H9 (cell line): ENCODE measurements around the gene KRTCAP2. TPM values are rescaled to one million over a fixed set of nuclear protein-coding genes. Genes with fewer than 3 reads are reported as not detected.
"Not testable (repeated sequence)": the region's sequence is repeated elsewhere in the genome, so short reads cannot be mapped to it uniquely, and the experiment has no call there.

Experiments
- DNase-seq: peaks from one replicate; pipeline ENCODE4 v3.0.0-alpha.2; 2017
- H2AFZ ChIP-seq: one replicate; pipeline ENCODE4 v1.6.1; 2013; ENCODE audit warnings: mild to moderate bottlenecking, low read length, control low read depth, moderate library complexity
- H2AK5ac ChIP-seq: 2 replicates; pipeline ENCODE4 v1.6.1; 2013; ENCODE audit warnings: low read length, control low read depth, mixed read lengths; ENCODE audit not compliant: insufficient read length
- H2BK120ac ChIP-seq: one replicate; pipeline ENCODE4 v1.6.1; 2013; ENCODE audit warnings: low read depth, mild to moderate bottlenecking, low read length, control low read depth, inconsistent platforms; ENCODE audit not compliant: poor library complexity, severe bottlenecking
- H2BK12ac ChIP-seq: 2 replicates; pipeline ENCODE4 v1.6.1; 2013; ENCODE audit warnings: low read length, control low read depth, mixed read lengths, low read depth; ENCODE audit not compliant: insufficient read length
- H2BK15ac ChIP-seq: 2 replicates; pipeline ENCODE4 v1.6.1; 2013; ENCODE audit warnings: low read depth, low read length, control low read depth
- H2BK20ac ChIP-seq: one replicate; pipeline ENCODE4 v1.6.1; 2013; ENCODE audit warnings: low read depth, mild to moderate bottlenecking, low read length, control low read depth, inconsistent platforms; ENCODE audit not compliant: poor library complexity, severe bottlenecking
- H2BK5ac ChIP-seq: 2 replicates; pipeline ENCODE4 v1.6.1; 2013; ENCODE audit warnings: low read length, control low read depth, mixed read lengths; ENCODE audit not compliant: insufficient read length
- H3K14ac ChIP-seq: 2 replicates; pipeline ENCODE4 v1.6.1; 2013; ENCODE audit warnings: low read length, control low read depth; ENCODE audit not compliant: insufficient read depth
- H3K18ac ChIP-seq: 2 replicates; pipeline ENCODE4 v1.6.1; 2013; ENCODE audit warnings: low read depth, mild to moderate bottlenecking, mixed read lengths, low read length, control low read depth; ENCODE audit not compliant: insufficient read length
- H3K23ac ChIP-seq: 2 replicates; pipeline ENCODE4 v1.6.1; 2013; ENCODE audit warnings: low read length, control low read depth, mixed read lengths, low read depth; ENCODE audit not compliant: insufficient read length
- H3K23me2 ChIP-seq: 2 replicates; pipeline ENCODE4 v1.6.1; 2013; ENCODE audit warnings: low read depth, mild to moderate bottlenecking, mixed read lengths, low read length, control low read depth; ENCODE audit not compliant: insufficient read length, poor library complexity, severe bottlenecking
- H3K27ac ChIP-seq: 2 replicates; pipeline ENCODE4 v1.5.1; 2013; ENCODE audit warnings: low read length, control low read depth, mixed read lengths, low read depth; ENCODE audit not compliant: insufficient read length
- H3K27me3 ChIP-seq: 2 replicates; pipeline ENCODE4 v1.6.1; 2013; ENCODE audit warnings: low read length, control low read depth, inconsistent platforms; ENCODE audit not compliant: insufficient read depth
- H3K4ac ChIP-seq: 2 replicates; pipeline ENCODE4 v1.6.1; 2013; ENCODE audit warnings: low read depth, mild to moderate bottlenecking, control low read depth, inconsistent platforms, low read length, moderate library complexity
- H3K4me1 ChIP-seq: 2 replicates; pipeline ENCODE4 v1.6.1; 2013; ENCODE audit warnings: low read length, control low read depth, inconsistent platforms; ENCODE audit not compliant: insufficient read depth
- H3K4me2 ChIP-seq: 2 replicates; pipeline ENCODE4 v1.6.1; 2013; ENCODE audit warnings: low read length, control low read depth, mixed read lengths; ENCODE audit not compliant: insufficient read length, insufficient read depth
- H3K56ac ChIP-seq: 2 replicates; pipeline ENCODE4 v1.6.1; 2013; ENCODE audit warnings: low read depth, mild to moderate bottlenecking, mixed read lengths, low read length, control low read depth; ENCODE audit not compliant: insufficient read length
- H3K79me1 ChIP-seq: 2 replicates; pipeline ENCODE4 v1.6.1; 2013; ENCODE audit warnings: low read depth, mild to moderate bottlenecking, moderate library complexity, low read length, control low read depth, inconsistent platforms; ENCODE audit not compliant: insufficient read depth, poor library complexity, severe bottlenecking
- H3K79me2 ChIP-seq: 2 replicates; pipeline ENCODE4 v1.6.1; 2013; ENCODE audit warnings: low read length, control low read depth, inconsistent platforms; ENCODE audit not compliant: insufficient read depth
- H3K9ac ChIP-seq: 2 replicates; pipeline ENCODE4 v1.6.1; 2013; ENCODE audit warnings: low read length, control low read depth, mixed read lengths; ENCODE audit not compliant: insufficient read length; ENCODE audit errors: extremely low read depth
- H3K9me3 ChIP-seq: one replicate; pipeline ENCODE4 v1.6.1; 2013; ENCODE audit warnings: low read depth, low read length, inconsistent platforms; ENCODE audit not compliant: control insufficient read depth
- H3T11ph ChIP-seq: one replicate; pipeline ENCODE4 v1.6.1; 2013; ENCODE audit warnings: mild to moderate bottlenecking, low read length, control low read depth, inconsistent platforms
- H4K20me1 ChIP-seq: one replicate; pipeline ENCODE4 v1.6.1; 2013; ENCODE audit not compliant: control insufficient read depth, insufficient read length, insufficient read depth
- H4K5ac ChIP-seq: 2 replicates; pipeline ENCODE4 v1.6.1; 2013; ENCODE audit warnings: low read depth, mild to moderate bottlenecking, mixed read lengths, low read length, control low read depth; ENCODE audit not compliant: insufficient read length
- H4K8ac ChIP-seq: replicated peaks from 2 replicates; pipeline ENCODE4 v1.6.1; 2013; ENCODE audit warnings: low read length, control low read depth, mixed read lengths, low read depth; ENCODE audit not compliant: insufficient read length
- H4K91ac ChIP-seq: 2 replicates; pipeline ENCODE4 v1.6.1; 2013; ENCODE audit warnings: low read depth, mild to moderate bottlenecking, moderate library complexity, mixed read lengths, low read length, control low read depth; ENCODE audit not compliant: insufficient read length
- H3K27ac Mint-ChIP-seq, 3 experiments: 2 replicates in 2 of 3; 3 replicates in 1 of 3; pipeline ENCODE4 v1.8.0; 2020 to 2021; ENCODE audit warnings: mixed read lengths in 3 of 3, mild to moderate bottlenecking in 1 of 3, moderate library complexity in 1 of 3
- H3K27me3 Mint-ChIP-seq: 2 replicates; pipeline ENCODE4 v1.8.0; 2021; ENCODE audit warnings: low read depth, mild to moderate bottlenecking, moderate library complexity, mixed read lengths
- H3K36me3 Mint-ChIP-seq, 3 experiments: 2 replicates in 2 of 3; 3 replicates in 1 of 3; pipeline ENCODE4 v1.8.0; 2020 to 2021; ENCODE audit warnings: low read depth in 3 of 3, mixed read lengths in 3 of 3; ENCODE audit not compliant: insufficient read depth in 1 of 3
- H3K4me1 Mint-ChIP-seq, 2 experiments: 2 replicates each; pipeline ENCODE4 v1.8.0; 2020; ENCODE audit warnings: mixed read lengths in 2 of 2
- H3K4me3 Mint-ChIP-seq, 2 experiments: 2 replicates in 1 of 2; 3 replicates in 1 of 2; pipeline ENCODE4 v1.8.0; 2020 to 2021; ENCODE audit warnings: mild to moderate bottlenecking in 2 of 2, mixed read lengths in 2 of 2, moderate library complexity in 1 of 2
- H3K9me3 Mint-ChIP-seq, 2 experiments: 2 replicates in 1 of 2; 3 replicates in 1 of 2; pipeline ENCODE4 v1.8.0; 2020; ENCODE audit warnings: mild to moderate bottlenecking in 2 of 2, mixed read lengths in 2 of 2, moderate library complexity in 1 of 2
- CTCF ChIP-seq: fragments of 200-600 bp; sonication (generic); conservative IDR thresholded peaks from 3 replicates; pipeline ENCODE4 v1.8.0; 2021; ENCODE audit warnings: antibody characterized with exemption, mild to moderate bottlenecking
- WGBS: extraction: QIAGEN DNeasy Blood & Tissue Kit; methylation state at CpG from one replicate; pipeline ENCODE4 v1.1.7; 2013; ENCODE audit warnings: missing lambda C conversion rate, low lambda C conversion rate, mixed read lengths; ENCODE audit not compliant: insufficient read length; ENCODE audit errors: extremely low coverage; 5-methylcytosine and 5-hydroxymethylcytosine counted together
- total RNA-seq: library from RNA; stranded (reverse); gene quantifications from 2 replicates; pipeline ENCODE4 v1.2.1, GENCODE V29; 2021

Gene KRTCAP2
- total RNA-seq, 1 experiment from 2014 or later = 149 TPM

- H3K79me1 ChIP-seq = no peaks in the 10 kb centered on the region
- no peak overlapping the region for H3K4ac ChIP-seq
- no peaks in the 10 kb centered on the region for H3K4me1 ChIP-seq
- H3K9ac ChIP-seq = no peak overlapping the region
- H4K91ac ChIP-seq = no peak overlapping the region
- H3K23me2 ChIP-seq = no peaks in the 10 kb centered on the region
- peak; percentile 57 for DNase-seq
- no peak overlapping the region for H2BK5ac ChIP-seq
- TF ChIP-seq CTCF = no peak
- WGBS = no CpG with 5 or more reads among the region's 7 CpGs
- no peak overlapping the region for H3K14ac ChIP-seq
- no peak overlapping the region for H2AK5ac ChIP-seq
- H3K9me3 ChIP-seq = no peaks in the 10 kb centered on the region
- no peak overlapping the region for H4K5ac ChIP-seq
- H3K79me2 ChIP-seq = no peaks in the 10 kb centered on the region
- H2BK12ac ChIP-seq = no peak overlapping the region
- H4K8ac ChIP-seq = no peak overlapping the region
- no peak overlapping the region for H2BK20ac ChIP-seq
- no peaks in the 10 kb centered on the region for H4K20me1 ChIP-seq
- no peak overlapping the region for H3K18ac ChIP-seq
- H3K56ac ChIP-seq = no peak overlapping the region
- peak overlapping the region; percentile 66 to 90 (median 89) for H3K27ac Mint-ChIP-seq
- peaks cover 1% of the 10 kb centered on the region; the same call in 1 of the 2 replicates for H3K27me3 Mint-ChIP-seq
- no peaks in the 10 kb centered on the region for H3K27me3 ChIP-seq
- peaks cover 11 to 16% of the 10 kb centered on the region in 2 experiments for H3K4me1 Mint-ChIP-seq
- H3K4me2 ChIP-seq = peak overlapping the region; percentile 7
- peak overlapping the region; percentile 50 to 70 for H3K4me3 Mint-ChIP-seq
- no peaks in the 10 kb centered on the region for H3K9me3 Mint-ChIP-seq
- H3K27ac ChIP-seq = no peak overlapping the region
- H2AFZ ChIP-seq = no peak overlapping the region
- no peak overlapping the region for H3K23ac ChIP-seq
- no peak overlapping the region for H2BK15ac ChIP-seq
- no peak overlapping the region for H2BK120ac ChIP-seq
- H3T11ph ChIP-seq = no peak overlapping the region
- peaks cover 6 to 12% (median 11%) of the 10 kb centered on the region in 3 experiments for H3K36me3 Mint-ChIP-seq
Observed at GRCh38 chr1:155218854-155219591, 45.9 kb upstream of the KRTCAP2 start.

- not testable (repeated sequence) for H3K56ac ChIP-seq, H3K9me3 Mint-ChIP-seq, H4K20me1 ChIP-seq, H2BK15ac ChIP-seq, H3K4me2 ChIP-seq, H2BK5ac ChIP-seq, H2AK5ac ChIP-seq, H3K4ac ChIP-seq, H3K18ac ChIP-seq, H3K27me3 ChIP-seq, H3K27ac ChIP-seq, H2BK20ac ChIP-seq, H2AFZ ChIP-seq, H3K79me2 ChIP-seq, H3T11ph ChIP-seq, H3K14ac ChIP-seq, H3K9me3 ChIP-seq, DNase-seq, H3K79me1 ChIP-seq, H3K4me1 ChIP-seq, H4K5ac ChIP-seq, H2BK12ac ChIP-seq, H3K23ac ChIP-seq, H3K27me3 Mint-ChIP-seq, H2BK120ac ChIP-seq, H3K23me2 ChIP-seq, H3K9ac ChIP-seq, H3K4me3 Mint-ChIP-seq, H4K8ac ChIP-seq, H4K91ac ChIP-seq
- Mint-ChIP-seq H3K27ac (peak overlapping the region in 1 of 3 experiments; percentile 16; a peak in 1 of 7 replicates), H3K36me3 (peaks cover 9 to 25% (median 20%) of the 10 kb centered on the region in 3 experiments), H3K4me1 (peaks cover 16 to 18% of the 10 kb centered on the region in 2 experiments)
- no CpG with 5 or more reads among the region's 10 CpGs for WGBS
Observed at GRCh38 chr1:155214702-155215101, 41.6 kb upstream of the KRTCAP2 start.
